C1 segment of cervical spinal cord (tissue), 14 donors: ENCODE measurements around the gene CACNG3.
"Not testable (repeated sequence)": the region's sequence is repeated elsewhere in the genome, so short reads cannot be mapped to it uniquely, and the experiment has no call there.

ENCODE experiments used
- DNase-seq, 14 donors: peaks; one replicate each; lab custom pipeline; 2025; lab: John Stamatoyannopoulos, UW

Gene CACNG3

DNA sequence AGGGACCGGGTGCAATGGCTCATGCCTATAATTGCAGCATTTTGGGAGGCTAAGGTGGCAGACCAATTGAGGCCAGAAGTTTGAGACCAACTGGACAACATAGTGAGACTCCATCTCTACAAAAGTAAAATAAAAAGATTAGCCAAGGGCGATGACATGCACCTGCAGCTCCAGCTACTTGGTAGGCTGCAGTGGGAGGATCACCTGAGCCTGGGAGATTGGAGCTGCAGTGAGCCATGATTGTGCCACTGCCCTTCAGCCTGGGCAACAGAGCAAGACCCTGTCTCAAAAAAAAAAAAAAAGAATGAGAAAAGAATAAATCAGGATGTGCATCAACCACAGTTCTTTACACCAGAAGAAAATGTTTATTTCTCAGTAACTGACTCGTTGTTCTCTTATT lies 76.0 kb downstream of the CACNG3 start:
- DNase-seq, result no peak

DNA sequence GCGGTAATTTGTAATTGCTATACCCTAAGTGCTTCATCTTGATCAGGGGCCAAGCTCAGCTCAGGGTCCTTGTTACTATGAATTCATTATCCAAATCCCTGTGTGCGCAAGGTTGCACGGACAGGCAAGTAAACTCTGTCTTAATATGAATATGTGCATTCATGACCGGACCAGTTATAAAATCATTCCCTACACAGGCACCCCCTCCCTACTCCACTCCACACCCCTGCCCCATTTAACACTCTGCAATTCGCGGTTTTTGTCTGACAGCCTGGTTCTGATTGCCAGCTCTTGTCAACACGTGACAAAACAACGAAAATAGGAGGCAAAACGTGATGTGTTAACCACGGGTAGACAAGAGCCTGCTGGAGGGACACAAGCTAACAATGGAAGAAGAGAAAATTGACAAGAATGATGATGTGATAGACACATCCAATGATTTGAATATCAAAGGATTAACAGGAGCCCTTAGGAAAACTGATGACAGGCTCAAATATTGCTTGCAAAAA lies 76.5 kb downstream of the CACNG3 start:
- DNase-seq, result no peak

DNA sequence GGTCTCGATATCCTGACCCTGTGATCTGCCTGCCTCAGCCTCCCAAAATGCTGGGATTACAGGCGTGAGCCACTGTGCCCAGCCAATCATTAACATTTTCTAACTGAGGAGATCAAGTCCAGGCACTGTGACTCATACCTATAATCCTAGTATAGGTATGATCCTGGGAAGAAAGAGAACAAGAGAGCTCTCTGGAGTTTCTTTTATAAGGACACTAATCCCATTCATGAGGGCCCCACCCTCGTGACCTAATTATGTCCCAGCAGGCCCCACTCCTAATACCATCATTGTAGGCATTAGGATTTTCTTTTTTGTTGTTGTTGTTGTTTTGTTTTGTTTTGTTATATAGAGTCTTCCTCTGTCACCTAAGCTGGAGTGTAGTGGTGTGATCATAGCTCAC lies 80.4 kb downstream of the CACNG3 start:
- DNase-seq, result no peak

DNA sequence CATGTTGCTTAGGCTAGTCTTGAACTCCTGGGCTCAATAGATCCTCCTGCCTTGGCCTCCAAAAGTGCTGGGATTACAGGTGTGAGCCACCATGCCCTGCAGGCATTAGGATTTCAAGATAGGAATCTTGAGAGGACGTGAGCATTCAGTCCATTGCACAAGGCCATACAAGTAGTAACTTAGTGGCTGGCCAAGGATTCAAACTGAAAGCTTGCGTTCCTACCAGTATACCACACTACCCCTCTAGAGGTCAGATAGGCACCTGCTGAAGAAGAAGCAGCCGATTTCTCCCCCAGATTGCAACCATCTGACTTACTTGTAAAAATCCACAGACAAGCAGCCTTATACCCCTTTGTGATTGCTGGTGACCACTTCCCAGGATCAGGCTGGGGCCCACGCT lies 80.9 kb downstream of the CACNG3 start:
- no peak for DNase-seq

DNA sequence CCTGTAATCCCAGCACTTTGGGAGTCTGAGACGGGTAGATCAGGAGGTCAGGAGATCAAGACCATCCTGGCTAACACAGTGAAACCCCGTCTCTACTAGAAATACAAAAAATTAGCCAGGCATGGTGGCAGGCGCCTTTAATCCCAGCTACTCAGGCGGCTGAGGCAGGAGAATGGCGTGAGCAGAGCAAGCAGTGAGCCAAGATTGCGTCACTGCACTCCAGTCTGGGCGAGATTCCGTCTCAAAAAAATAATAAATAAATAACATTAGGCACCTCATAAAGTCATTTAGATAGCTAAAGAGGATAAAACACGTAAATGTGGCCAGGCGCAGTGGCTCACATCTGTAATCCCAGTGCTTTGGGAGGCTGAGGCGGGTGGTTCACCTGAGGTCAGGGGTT lies 87.7 kb downstream of the CACNG3 start:
- DNase-seq, result not testable (repeated sequence)

DNA sequence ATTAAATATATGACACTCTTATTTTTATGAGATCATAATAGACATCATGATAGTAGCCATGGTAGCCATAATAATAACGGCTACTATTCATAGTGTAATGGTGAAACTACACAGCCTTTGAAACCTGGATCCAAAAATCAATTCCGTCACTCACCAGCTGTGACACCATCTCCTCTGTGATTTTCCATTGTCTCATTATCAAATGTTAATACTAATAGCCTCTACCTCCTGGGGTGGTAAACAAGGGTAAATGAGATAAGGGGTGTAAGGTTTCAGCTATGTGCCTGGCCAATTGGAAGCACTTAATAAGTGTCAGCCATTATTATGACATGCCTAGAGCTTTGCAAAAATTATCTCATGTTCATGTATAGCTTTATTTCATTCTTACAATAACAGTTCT lies 88.6 kb downstream of the CACNG3 start:
- no peak for DNase-seq

DNA sequence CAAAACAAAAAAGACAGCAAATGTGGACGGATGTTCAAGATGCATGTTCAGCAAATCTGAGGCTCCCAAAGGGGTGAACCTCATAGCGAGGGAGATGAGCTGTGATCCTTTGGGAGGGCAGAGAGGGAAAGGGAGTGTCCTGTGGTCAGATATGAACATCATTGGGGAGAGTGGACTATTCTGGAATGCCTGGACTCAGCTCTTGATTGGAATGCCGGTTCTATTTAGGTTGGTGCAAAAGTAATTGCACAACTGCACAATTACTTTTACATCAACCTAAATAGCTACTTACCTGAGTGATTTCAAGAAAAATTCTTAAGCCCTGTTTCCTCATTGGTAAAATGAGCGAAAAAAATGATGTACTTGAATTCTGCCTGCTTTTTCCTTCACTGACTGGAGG lies 89.6 kb downstream of the CACNG3 start:
- no peak for DNase-seq

DNA sequence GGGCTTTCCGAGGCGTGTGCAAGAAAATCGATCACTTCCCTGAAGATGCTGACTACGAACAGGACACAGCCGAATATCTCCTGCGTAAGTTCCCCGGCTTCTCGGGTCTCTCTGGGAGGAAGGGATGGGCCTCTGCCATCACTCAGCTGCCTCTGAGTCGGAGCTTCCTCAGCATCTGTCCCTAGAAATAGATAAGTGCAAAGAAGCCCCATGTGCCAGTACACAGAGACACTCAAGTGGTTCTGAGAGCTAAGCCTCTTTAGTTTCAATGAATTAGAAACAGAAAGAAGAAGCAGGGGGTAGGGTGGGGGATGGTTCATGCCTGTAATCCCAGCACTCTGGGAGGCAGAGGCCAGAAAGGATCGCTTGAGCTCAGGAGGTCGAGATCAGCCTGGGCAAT lies 90.6 kb downstream of the CACNG3 start:
- no peak for DNase-seq

DNA sequence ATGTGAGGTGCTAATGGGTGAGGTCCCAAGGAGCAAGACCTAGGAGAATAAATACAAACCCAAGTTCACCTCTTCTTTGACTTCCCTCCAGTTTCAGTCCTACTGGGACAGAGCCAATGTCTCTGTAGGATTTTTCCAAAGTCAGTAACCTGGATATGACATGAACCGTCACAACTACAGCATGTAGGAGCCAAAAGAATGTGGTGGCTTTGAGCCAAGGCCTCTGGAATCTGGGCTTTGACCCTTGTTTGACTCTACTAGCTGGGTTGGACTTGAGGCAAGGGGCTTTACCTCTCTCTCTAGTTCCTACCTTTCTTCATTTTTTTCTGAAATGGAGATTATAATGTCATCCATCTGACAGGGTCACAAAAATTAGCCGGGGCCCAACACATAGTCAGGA lies 91.4 kb downstream of the CACNG3 start:
- DNase-seq, result no peak

DNA sequence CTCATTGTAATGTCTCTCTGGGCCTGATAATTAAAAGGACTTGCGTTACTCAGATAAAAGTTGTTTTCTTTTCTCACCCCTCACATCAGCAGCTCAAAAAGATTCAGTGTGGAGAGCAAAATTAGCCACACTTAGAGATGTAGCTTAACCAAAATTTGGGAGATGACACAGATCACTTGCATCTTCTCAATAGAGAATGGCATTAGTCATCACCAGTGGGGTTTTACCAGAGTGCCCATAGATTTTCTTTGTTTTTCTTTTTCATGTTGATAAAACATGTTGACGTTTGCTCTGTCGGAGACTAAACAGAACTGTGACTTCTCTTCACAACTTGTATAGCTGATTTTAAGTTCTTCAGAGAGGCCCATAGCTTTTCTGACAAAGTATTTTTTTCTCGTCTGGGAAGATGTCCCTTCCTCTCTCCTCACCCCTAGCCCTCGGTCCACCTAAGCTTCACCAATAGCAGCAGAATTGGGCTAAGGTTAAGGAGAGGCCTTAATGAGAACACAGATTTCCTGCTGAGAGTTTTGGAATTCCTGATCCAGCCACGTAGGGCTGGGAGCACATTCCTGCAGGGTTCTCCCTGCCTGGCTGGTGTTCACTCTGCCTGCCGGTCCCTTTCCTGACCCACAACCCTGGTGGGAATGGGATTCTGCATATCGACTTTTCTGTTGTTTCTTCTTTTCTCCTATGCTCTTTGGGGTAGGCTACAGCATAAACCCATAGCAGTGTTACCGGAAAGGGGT lies 92.6 kb downstream of the CACNG3 start:
- no peak for DNase-seq

DNA sequence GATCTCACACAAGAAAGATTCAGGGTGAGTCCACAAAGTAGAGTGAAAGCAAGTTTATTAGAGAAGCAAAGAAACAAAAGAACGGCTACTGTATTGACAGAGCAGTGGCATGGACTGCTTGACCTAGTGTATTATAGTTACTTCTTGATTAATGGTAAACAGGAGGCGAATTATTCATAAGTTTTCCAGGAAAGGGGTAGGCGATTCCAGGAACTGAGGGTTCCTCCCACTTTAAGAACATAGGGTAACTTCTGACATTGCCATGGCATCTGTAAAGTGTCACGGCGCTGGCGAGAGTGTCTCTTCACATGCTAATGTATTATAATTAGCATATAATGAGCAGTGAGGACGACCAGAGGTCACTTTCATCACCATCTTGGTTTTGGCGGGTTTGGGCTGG lies 93.2 kb downstream of the CACNG3 start:
- DNase-seq, result no peak

DNA sequence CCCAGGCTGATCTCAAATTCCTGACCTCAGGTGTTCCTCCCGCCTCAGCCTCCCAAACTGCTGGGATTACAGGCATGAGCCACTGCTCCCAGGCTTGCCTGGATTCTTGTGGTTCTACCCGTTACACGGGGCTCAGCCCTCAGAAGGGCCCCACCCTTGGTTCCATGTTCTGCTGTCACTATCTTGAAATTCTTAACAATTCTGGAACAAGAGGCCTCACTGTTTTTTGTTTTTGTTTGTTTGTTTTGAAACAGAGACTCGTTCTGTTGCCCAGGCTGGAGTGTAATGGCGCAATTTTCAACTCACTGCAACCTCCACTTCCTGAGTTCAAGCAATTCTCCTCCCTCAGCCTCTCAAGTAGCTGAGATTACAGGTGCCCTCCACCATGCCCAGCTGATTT lies 96.6 kb downstream of the CACNG3 start:
- no peak for DNase-seq

DNA sequence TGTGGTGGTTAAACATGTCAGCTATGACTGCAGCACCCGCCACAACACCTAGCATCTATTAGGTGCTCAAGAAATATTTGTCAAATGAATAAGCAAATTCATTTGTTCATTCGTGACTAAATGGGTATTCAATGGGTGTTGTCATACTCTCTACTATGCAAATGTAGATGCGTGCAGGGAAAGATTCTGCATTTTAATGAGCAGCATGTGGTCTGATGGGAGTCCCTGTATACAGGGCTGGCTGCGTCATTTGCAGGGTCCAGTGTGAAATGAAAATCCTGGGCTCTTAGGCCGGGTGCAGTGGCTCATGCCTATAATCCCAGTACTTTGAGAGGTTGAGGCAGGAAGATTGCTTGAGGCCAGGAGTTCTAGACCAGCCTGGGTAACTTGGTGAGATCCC lies 97.5 kb downstream of the CACNG3 start:
- DNase-seq, result no peak

DNA sequence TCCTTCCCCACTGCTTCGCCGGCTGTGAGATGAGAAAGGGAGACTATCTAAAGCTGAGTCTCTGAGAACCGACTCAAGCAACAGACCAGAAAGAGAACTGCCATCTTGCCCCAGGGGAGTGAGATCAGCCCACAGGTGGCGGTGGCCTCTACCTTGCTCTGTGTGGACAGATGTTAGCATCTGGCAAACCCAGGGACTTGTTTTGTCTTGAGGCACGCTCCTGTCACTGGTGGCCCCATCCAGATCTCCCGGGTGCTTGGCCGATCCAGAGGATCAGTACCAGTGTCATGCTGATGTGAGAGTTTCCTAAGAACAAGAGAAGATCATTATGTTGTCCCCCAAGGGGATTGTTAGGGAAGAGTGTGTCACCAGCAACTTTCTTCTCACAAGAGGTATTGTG lies 101.4 kb downstream of the CACNG3 start:
- no peak for DNase-seq

DNA sequence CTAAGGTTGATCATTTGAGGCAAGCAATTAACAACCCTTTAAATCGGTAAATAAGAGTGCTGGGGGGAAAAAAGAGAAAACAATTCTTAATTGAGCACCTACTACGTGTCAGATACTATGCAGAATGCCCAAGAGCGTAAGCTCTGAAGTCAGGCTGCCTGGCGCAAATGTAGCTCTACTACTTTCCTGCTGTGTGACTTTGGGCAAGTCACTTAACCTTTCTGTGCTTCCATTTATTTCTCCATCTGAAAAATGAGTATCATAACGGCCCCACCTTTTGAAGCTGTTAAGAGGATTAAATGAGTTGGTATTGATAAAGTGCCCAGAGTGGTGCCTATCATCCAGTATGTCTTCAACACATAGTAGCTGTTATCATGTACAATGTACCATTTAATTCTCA lies 102.0 kb downstream of the CACNG3 start:
- no peak for DNase-seq

DNA sequence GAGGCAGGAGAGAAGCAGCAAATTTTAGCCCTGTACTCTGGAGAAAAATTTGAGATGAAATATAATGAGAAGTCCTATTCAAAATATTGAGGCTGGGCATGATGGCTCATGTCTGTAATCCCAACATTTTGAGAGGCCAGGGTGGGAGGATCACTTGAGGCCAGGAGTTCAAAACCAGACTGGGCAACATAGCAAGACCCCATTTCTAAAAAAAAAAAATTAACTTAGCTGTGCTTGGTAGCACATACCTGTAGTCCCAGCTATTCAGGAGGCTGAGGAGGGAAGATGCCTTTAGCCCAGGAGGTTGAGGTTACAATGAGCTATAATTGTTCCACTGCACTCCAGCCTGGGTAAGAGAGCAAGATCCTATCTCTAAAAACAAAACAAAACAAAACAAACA lies 103.4 kb downstream of the CACNG3 start:
- DNase-seq, result no peak

DNA sequence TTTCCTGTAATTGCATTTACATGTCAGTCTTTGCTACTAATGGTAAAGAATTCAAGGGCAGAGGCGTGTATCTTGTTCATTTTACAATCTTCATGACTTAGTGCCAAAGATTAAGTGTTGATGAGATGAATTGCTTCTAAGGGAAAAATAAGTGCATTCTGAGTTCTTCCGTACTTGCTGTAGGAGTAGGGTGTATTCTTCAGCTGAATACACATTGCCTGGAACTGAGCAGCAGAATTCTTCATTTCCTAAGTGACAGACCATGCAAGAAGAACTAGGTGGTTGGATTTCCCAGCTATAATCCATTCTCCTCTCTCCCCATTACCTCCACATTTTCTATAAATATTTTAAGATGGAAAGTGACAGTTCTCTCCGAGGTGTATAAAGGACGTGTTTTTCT lies 104.8 kb downstream of the CACNG3 start:
- no peak for DNase-seq

DNA sequence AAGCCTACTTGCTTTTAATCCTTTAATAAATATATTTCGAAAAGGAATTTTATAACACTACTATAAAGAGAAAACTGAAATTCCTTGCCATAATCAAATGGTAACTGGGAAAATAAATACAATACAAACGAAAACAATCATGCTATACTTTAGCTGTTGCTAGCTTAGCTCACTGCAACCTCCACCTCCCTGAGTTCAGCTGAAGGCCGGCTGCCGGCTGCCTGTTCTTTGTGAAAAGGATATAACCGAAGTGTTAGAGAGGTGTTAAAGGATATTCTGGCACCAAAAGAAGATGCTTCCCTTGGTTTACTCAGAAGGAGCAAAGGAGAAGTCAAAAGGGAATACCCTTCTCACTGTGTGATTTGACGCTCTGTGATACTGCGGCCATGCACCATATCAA lies 108.5 kb downstream of the CACNG3 start:
- no peak for DNase-seq

DNA sequence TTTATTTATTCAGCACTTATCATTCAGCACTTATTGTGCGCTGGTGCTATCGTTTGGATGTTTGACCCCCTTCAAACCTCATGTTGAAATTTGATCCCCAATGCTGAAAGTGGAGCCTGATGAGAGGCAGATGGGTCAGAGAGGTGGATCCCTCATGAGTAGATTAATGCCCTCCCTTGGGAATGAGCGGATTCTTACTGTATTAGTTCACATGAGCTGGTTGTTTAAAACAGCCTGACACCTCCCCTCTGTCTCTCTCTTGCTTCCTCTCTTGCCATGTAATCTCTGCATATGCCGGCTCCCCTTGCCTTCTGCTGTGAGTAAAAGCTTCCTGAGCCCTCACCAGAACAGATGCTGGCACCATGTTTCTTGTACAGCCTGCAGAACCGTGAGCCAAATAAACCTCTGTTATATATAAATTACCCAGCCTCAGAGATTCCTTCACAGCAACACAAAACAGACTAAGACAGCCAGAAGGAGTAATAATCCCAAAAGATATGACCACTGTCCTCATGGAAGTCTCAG lies 111.1 kb downstream of the CACNG3 start:
- DNase-seq, result no peak

DNA sequence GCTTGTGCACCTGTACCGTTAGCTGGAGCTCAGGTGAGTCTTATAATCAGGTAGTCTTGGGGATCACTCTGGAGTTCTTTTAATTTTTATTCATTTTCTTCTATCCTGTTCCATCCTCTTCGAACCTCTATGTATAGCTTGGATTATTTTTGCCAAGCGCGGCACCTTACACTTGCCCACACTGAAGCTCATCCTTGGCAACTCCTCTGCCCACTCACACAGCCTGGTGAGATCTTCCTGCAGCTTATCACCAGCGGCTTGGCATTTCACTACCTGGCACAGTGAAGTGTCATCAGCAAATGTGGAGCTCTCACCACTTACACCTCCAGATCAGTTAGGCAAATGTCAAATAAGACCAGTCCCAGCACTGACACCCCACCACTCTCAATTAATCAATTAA lies 116.7 kb downstream of the CACNG3 start:
- DNase-seq, result no peak

DNA sequence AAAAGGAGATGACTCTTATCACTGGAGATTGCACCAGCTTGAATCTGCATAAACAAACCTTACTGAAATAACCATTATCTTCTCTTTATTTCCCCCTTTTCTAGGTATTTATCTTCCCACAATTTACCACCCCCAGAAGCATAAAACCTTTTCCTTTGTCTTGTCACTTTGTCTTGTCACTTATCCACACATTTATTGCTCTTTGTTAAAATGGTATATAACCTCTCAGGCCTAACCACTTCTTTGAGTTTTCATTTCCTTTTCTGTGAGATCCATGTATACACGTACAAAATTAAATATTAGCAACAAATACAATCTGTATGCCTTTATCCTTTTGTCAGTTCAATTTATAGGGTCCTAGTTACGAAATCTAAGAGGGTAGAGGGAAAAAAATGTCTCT lies 122.9 kb downstream of the CACNG3 start:
- no peak for DNase-seq

DNA sequence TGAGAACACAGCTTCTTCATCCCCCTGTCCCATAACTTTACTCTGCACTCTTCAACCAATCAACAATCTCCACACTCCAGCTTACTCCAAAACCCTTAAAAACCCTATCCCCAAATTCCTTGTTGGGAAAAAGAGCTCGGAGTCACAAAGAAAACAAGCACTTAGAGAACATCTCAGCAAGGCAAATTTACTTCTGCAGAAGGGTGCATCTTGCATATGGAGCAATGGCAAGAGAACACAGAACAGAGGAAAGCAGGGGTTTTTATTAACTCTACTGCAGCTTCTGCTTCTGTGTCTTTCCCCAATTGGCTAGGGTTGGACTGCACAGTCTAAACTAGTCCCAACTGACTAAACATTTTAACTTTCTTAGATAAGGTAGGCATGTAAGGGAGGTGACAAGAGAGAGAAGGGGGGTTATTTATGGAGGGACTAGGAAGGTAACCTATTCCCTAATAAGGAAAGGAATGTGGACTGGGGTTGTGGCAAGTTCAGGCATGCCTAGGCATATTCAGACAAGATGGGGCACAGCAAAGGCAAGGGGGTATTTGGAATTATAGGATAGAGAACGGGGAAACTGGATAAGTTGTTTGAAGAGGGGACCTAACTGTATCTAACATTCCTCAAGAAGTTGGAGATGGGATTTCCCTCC lies 125.5 kb downstream of the CACNG3 start:
- no peak for DNase-seq

DNA sequence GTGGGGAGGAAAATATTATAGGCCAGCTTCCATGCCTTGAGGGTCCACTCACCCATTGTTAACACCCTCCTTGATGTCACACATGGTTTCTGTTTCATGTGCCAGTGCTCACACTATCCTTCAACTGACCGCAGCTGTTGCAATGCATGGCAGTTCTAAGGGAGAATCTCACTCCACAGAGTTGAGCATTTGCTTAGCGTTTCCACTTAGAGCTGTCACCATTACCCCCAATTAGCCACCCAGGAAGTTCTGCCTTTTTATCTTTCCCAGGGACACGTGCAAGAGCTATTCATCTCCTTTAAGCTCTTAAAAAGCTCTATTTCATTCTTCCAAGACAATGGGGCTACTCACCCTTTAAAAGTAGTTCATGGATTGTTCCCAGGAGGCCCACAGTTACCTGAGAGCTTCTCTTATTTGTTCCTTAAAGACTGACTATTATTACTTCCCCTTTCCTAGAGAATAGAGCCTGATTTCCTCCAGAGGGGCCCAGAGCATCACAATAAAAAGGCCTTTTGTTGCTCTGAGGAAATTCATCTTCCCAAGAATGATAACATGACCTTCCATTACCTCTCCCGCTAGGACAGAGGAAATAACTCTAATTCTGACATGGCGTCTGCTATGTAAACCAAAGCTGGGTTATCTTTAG lies 126.8 kb downstream of the CACNG3 start:
- no peak for DNase-seq
